ENCODE data around the gene RNU6-8. TPM values are rescaled to one million over a fixed set of nuclear protein-coding genes. Genes with fewer than 3 reads are reported as not detected.

RNU6-8 gene
- total RNA-seq, result not detected

GRCh38 chr14:32202998-32203882 is at the start of gene RNU6-8:
Gene RNU6-8, minus strand, starts transcription at chr14:32203269.
- Histone ChIP-seq H3K4me1 (replicated peaks in 1 of 2) (no peaks in the 10 kb centered on the region), H3K4me3 (peak within 1 kb of the TSS; percentile 55 to 81 (median 59)), H3K27ac (peak within 1 kb of the TSS; percentile 98)
- in situ Hi-C loops (cut with MboI; ENCODE audit: low pct_unique_long_range_greater_than_20kb in 2 of 9, low sequenced_read_pairs in 9 of 9, unreplicated experiment in 9 of 9), result no loop called here
- peak; percentile 61 to 89 (median 79) for ATAC-seq (replicated peaks in 6 of 8)
- WGBS, 10 experiments, result 0 to 11% (median 0%) methylated on average over 1 to 40 of the region's 57 CpGs

- in situ Hi-C loops (cut with MboI; ENCODE audit: low pct_unique_long_range_greater_than_20kb in 2 of 9, low sequenced_read_pairs in 9 of 9, unreplicated experiment in 9 of 9), result loop anchor here in 4 of 9 experiments (10.0 to 25.0 kb wide), 5 partner anchors 110 to 740 kb away; no protein-coding TSS in a partner anchor
- WGBS, 10 experiments, result 20 to 93% (median 55%) methylated on average over 1 to 3 of the region's 3 CpGs; no CpG with 5 or more reads in 2 of the 10 experiments
- no peak overlapping the region for H3K27ac ChIP-seq
- peaks cover 3 to 7% of the 10 kb centered on the region in 2 donors for H3K4me1 ChIP-seq (replicated peaks in 1 of 2)
- peak; percentile 74 to 95 (median 84) for ATAC-seq (replicated peaks in 6 of 8)
- no peak overlapping the region for H3K4me3 ChIP-seq
These were observed 49.1 kb upstream of the RNU6-8 start for GRCh38 chr14:32252030-32252670.

- WGBS, 10 experiments, result 0 to 100% (median 96%) methylated on average over 2 to 4 of the region's 4 CpGs; no CpG with 5 or more reads in 2 of the 10 experiments
- Histone ChIP-seq H3K27ac (no peak overlapping the region), H3K4me3 (no peak overlapping the region), H3K4me1 (replicated peaks in 1 of 2) (peaks cover 3 to 7% of the 10 kb centered on the region in 2 donors)
- in situ Hi-C loops (cut with MboI; ENCODE audit: low pct_unique_long_range_greater_than_20kb in 2 of 9, low sequenced_read_pairs in 9 of 9, unreplicated experiment in 9 of 9), result loop anchor here in 4 of 9 experiments (10.0 to 25.0 kb wide), 5 partner anchors 111 to 739 kb away; no protein-coding TSS in a partner anchor
- ATAC-seq (replicated peaks in 6 of 8), result no peak
These were observed 48.5 kb upstream of the RNU6-8 start for GRCh38 chr14:32251530-32251929.

GRCh38 chr14:32250681-32251080 is 47.6 kb upstream of the RNU6-8 start:
- in situ Hi-C loops (cut with MboI; ENCODE audit: low pct_unique_long_range_greater_than_20kb in 2 of 9, low sequenced_read_pairs in 9 of 9, unreplicated experiment in 9 of 9), result loop anchor here in 4 of 9 experiments (10.0 to 25.0 kb wide), 5 partner anchors 112 to 738 kb away; no protein-coding TSS in a partner anchor
- no peak for ATAC-seq (replicated peaks in 6 of 8)
- H3K4me1 ChIP-seq (replicated peaks in 1 of 2), result peaks cover 3 to 7% of the 10 kb centered on the region in 2 donors
- H3K27ac ChIP-seq, result no peak overlapping the region
- 33 to 100% (median 78%) methylated on average over 1 to 3 of the region's 3 CpGs; no CpG with 5 or more reads in 3 of the 10 experiments for WGBS, 10 experiments
- no peak overlapping the region for H3K4me3 ChIP-seq

- in situ Hi-C loops (cut with MboI; ENCODE audit: low pct_unique_long_range_greater_than_20kb in 2 of 9, low sequenced_read_pairs in 9 of 9, unreplicated experiment in 9 of 9), result loop anchor here in 5 of 9 experiments (10.0 to 25.0 kb wide), 5 partner anchors 113 to 737 kb away; no protein-coding TSS in a partner anchor
- Histone ChIP-seq H3K4me3 (no peak overlapping the region), H3K4me1 (replicated peaks in 1 of 2) (peaks cover 3% of the 10 kb centered on the region in 2 donors), H3K27ac (no peak overlapping the region)
- ATAC-seq (replicated peaks in 6 of 8), result no peak
- 33 to 92% (median 73%) methylated on average over 2 to 3 of the region's 4 CpGs; no CpG with 5 or more reads in 3 of the 10 experiments for WGBS, 10 experiments
These were observed 46.7 kb upstream of the RNU6-8 start for GRCh38 chr14:32249780-32250179.

GRCh38 chr14:32249371-32249770 is 46.3 kb upstream of the RNU6-8 start:
- H3K4me3 ChIP-seq, result no peak overlapping the region
- H3K27ac ChIP-seq, result no peak overlapping the region
- in situ Hi-C loops (cut with MboI; ENCODE audit: low pct_unique_long_range_greater_than_20kb in 2 of 9, low sequenced_read_pairs in 9 of 9, unreplicated experiment in 9 of 9), result loop anchor here in 1 of 9 experiments (25.0 kb wide), 1 partner anchor 737 kb away; no protein-coding TSS in a partner anchor
- WGBS, 10 experiments, result 40 to 100% (median 75%) methylated on average over 1 to 4 of the region's 5 CpGs; no CpG with 5 or more reads in 2 of the 10 experiments
- peaks cover 3% of the 10 kb centered on the region in 2 donors for H3K4me1 ChIP-seq (replicated peaks in 1 of 2)
- no peak for ATAC-seq (replicated peaks in 6 of 8)

- ATAC-seq (replicated peaks in 6 of 8), result no peak
- Histone ChIP-seq H3K4me3 (no peak overlapping the region), H3K4me1 (replicated peaks in 1 of 2) (peaks cover under 1% of the 10 kb centered on the region in 2 donors), H3K27ac (no peak overlapping the region)
- WGBS, 10 experiments, result 50 to 100% (median 82%) methylated on average over 1 to 5 of the region's 5 CpGs; no CpG with 5 or more reads in 7 of the 10 experiments
- in situ Hi-C loops (cut with MboI; ENCODE audit: low pct_unique_long_range_greater_than_20kb in 2 of 9, low sequenced_read_pairs in 9 of 9, unreplicated experiment in 9 of 9), result loop anchor here in 1 of 9 experiments (25.0 kb wide), 1 partner anchor 734 kb away; no protein-coding TSS in a partner anchor
These were observed 43.7 kb upstream of the RNU6-8 start for GRCh38 chr14:32246751-32247150.

GRCh38 chr14:32244404-32244803 is 41.3 kb upstream of the RNU6-8 start:
- in situ Hi-C loops (cut with MboI; ENCODE audit: low pct_unique_long_range_greater_than_20kb in 2 of 9, low sequenced_read_pairs in 9 of 9, unreplicated experiment in 9 of 9), result loop anchor here in 1 of 9 experiments (25.0 kb wide), 1 partner anchor 732 kb away; no protein-coding TSS in a partner anchor
- H3K4me1 ChIP-seq (replicated peaks in 1 of 2), result no peaks in the 10 kb centered on the region
- ATAC-seq (replicated peaks in 6 of 8), result no peak
- no peak overlapping the region for H3K27ac ChIP-seq
- H3K4me3 ChIP-seq, result no peak overlapping the region

- no peak for ATAC-seq (replicated peaks in 6 of 8)
- 17 to 83% (median 73%) methylated on average over 1 of the region's 1 CpG; no CpG with 5 or more reads in 2 of the 10 experiments for WGBS, 10 experiments
- Histone ChIP-seq H3K4me3 (no peak overlapping the region), H3K4me1 (replicated peaks in 1 of 2) (no peaks in the 10 kb centered on the region), H3K27ac (no peak overlapping the region)
- in situ Hi-C loops (cut with MboI; ENCODE audit: low pct_unique_long_range_greater_than_20kb in 2 of 9, low sequenced_read_pairs in 9 of 9, unreplicated experiment in 9 of 9), result loop anchor here in 1 of 9 experiments (25.0 kb wide), 1 partner anchor 721 kb away; no protein-coding TSS in a partner anchor
These were observed 30.2 kb upstream of the RNU6-8 start for GRCh38 chr14:32233260-32233659.

GRCh38 chr14:32232481-32232880 is 29.4 kb upstream of the RNU6-8 start:
- no peaks in the 10 kb centered on the region for H3K4me1 ChIP-seq (replicated peaks in 1 of 2)
- in situ Hi-C loops (cut with MboI; ENCODE audit: low pct_unique_long_range_greater_than_20kb in 2 of 9, low sequenced_read_pairs in 9 of 9, unreplicated experiment in 9 of 9), result loop anchor here in 1 of 9 experiments (25.0 kb wide), 1 partner anchor 720 kb away; no protein-coding TSS in a partner anchor
- ATAC-seq (replicated peaks in 6 of 8), result no peak
- 80 to 89% methylated on average over 1 of the region's 1 CpG; no CpG with 5 or more reads in 8 of the 10 experiments for WGBS, 10 experiments
- no peak overlapping the region for H3K4me3 ChIP-seq
- no peak overlapping the region for H3K27ac ChIP-seq

- ATAC-seq (replicated peaks in 6 of 8), result peak in 1 of 8 experiments; percentile 26
- H3K4me3 ChIP-seq, result no peak overlapping the region
- no peak overlapping the region for H3K27ac ChIP-seq
- H3K4me1 ChIP-seq (replicated peaks in 1 of 2), result no peaks in the 10 kb centered on the region
- in situ Hi-C loops (cut with MboI; ENCODE audit: low pct_unique_long_range_greater_than_20kb in 2 of 9, low sequenced_read_pairs in 9 of 9, unreplicated experiment in 9 of 9), result loop anchor here in 1 of 9 experiments (25.0 kb wide), 1 partner anchor 718 kb away; no protein-coding TSS in a partner anchor
- 0 to 80% (median 59%) methylated on average over 1 to 2 of the region's 2 CpGs; no CpG with 5 or more reads in 4 of the 10 experiments for WGBS, 10 experiments
These were observed 27.7 kb upstream of the RNU6-8 start for GRCh38 chr14:32230695-32231280.

GRCh38 chr14:32230181-32230580 is 27.1 kb upstream of the RNU6-8 start:
- WGBS, 10 experiments, result 13 to 100% (median 46%) methylated on average over 1 to 3 of the region's 3 CpGs; no CpG with 5 or more reads in 1 of the 10 experiments
- Histone ChIP-seq H3K27ac (no peak overlapping the region), H3K4me1 (replicated peaks in 1 of 2) (peaks cover 3 to 4% of the 10 kb centered on the region in 2 donors), H3K4me3 (no peak overlapping the region)
- in situ Hi-C loops (cut with MboI; ENCODE audit: low pct_unique_long_range_greater_than_20kb in 2 of 9, low sequenced_read_pairs in 9 of 9, unreplicated experiment in 9 of 9), result loop anchor here in 1 of 9 experiments (25.0 kb wide), 1 partner anchor 718 kb away; no protein-coding TSS in a partner anchor
- ATAC-seq (replicated peaks in 6 of 8), result peak in 4 of 8 experiments; percentile 31 to 46 (median 38)
